Heart left ventricle (tissue), 16 donors: ENCODE measurements around the gene TMEM185B. TPM values are rescaled to one million over a fixed set of nuclear protein-coding genes. Genes with fewer than 3 reads are reported as not detected.
"Not testable (repeated sequence)": the region's sequence is repeated elsewhere in the genome, so short reads cannot be mapped to it uniquely, and the experiment has no call there.

ENCODE experiments used
- ATAC-seq, 4 donors: fragments of 200-7000 bp; cut with Tn5 transposase; one replicate each; pipeline ENCODE4 v1.9.1; 2020 to 2022; ENCODE audit warnings: moderate library complexity in 4 of 4, mild to moderate bottlenecking in 3 of 4, moderate number of reproducible peaks in 1 of 4
- DNase-seq, 5 donors: peaks; one replicate each; pipeline ENCODE4 v3.0.0-alpha.2; 2020
- H3K27ac ChIP-seq, 12 donors: fragments of 200-600 bp; sonication (generic) in 4 of 12; one replicate each; pipeline versions ENCODE4 v1.5.0 to v1.8.0; 2016 to 2022; ENCODE audit warnings: mild to moderate bottlenecking in 2 of 12
- H3K27me3 ChIP-seq, 9 donors: fragments of 200-600 bp; sonication (generic) in 2 of 9; one replicate each; pipeline versions ENCODE4 v1.5.1 to v1.8.0; 2016 to 2022; ENCODE audit warnings: mild to moderate bottlenecking in 3 of 9
- H3K36me3 ChIP-seq, 9 donors: fragments of 200-600 bp; sonication (generic) in 2 of 9; one replicate each; pipeline versions ENCODE4 v1.5.0 to v1.8.0; 2018 to 2022; ENCODE audit warnings: mild to moderate bottlenecking in 2 of 9
- H3K4me1 ChIP-seq, 12 donors: fragments of 200-600 bp; sonication (generic) in 4 of 12; one replicate each; pipeline versions ENCODE4 v1.5.0 to v1.8.0; 2016 to 2022; ENCODE audit warnings: mild to moderate bottlenecking in 3 of 12
- H3K4me3 ChIP-seq, 12 donors: fragments of 200-600 bp; sonication (generic) in 4 of 12; one replicate each; pipeline versions ENCODE4 v1.5.0 to v1.8.0; 2017 to 2022; ENCODE audit warnings: mild to moderate bottlenecking in 9 of 12, moderate library complexity in 4 of 12
- H3K9me3 ChIP-seq, 12 donors: fragments of 200-600 bp; sonication (generic) in 4 of 12; one replicate each; pipeline versions ENCODE4 v1.5.0 to v1.8.0; 2016 to 2022; ENCODE audit warnings: mild to moderate bottlenecking in 1 of 12
- CTCF ChIP-seq, 12 donors: fragments of 200-600 bp; sonication (generic) in 4 of 12; IDR thresholded peaks; one replicate each; pipeline versions ENCODE4 v1.5.0 to v1.8.0; 2018 to 2022; ENCODE audit warnings: antibody characterized with exemption in 12 of 12, mild to moderate bottlenecking in 5 of 12
- POLR2A ChIP-seq, 2 donors: fragments of 450-650 bp; IDR thresholded peaks; one replicate each; pipeline ENCODE4 v1.6.1; 2017; ENCODE audit warnings: antibody characterized with exemption in 2 of 2, mild to moderate bottlenecking in 2 of 2, moderate library complexity in 2 of 2
- WGBS, 4 donors: extraction: QIAGEN DNeasy Blood & Tissue Kit in 2 of 4; methylation state at CpG; one replicate each; pipeline versions ENCODE4 v1.1.5 to v1.1.7; 2013 to 2018; 5-methylcytosine and 5-hydroxymethylcytosine counted together
- intact Hi-C, 10 donors: fragments of 100-400 bp; cut with DNase I; formaldehyde crosslinking; loops; one replicate each; pipeline versions ENCODE4 v1.11.1 to v1.14.2; 2022
- polyA plus RNA-seq, 2 donors: library from polyadenylated mRNA; stranded (reverse); fragments of 200-250 nt; gene quantifications; one replicate each; pipeline ENCODE4 v1.2.3, GENCODE V29; 2013
- total RNA-seq, 9 donors: library from RNA; depleted of rRNA in 2 of 9; stranded (reverse); fragments of >200 nt in 2 of 9; fragmentation: NEBNext Ultra II Directional in 3 of 9; extraction: Animal tissue kit (Norgen Biotek cat#: 25700) in 3 of 9; gene quantifications; one replicate each; pipeline versions ENCODE4 v1.1.0 to v1.2.4, GENCODE V29; 2016 to 2023
- donor health status: ischemic (EF 13 %, LVEDD 7.1; RV severe dilation, severe dysfunction).
- donor health status: healthy with polysubstance abuse.
- donor health status: DM: no; HTN: yes; CAD: no.
- donor health status: DM: no; HTN: no; CAD: no.
- donor health status: ischemic (EF 25% LVEDD 6.9; RV normal size, moderate dysfunction).
- donor health status: ischemic (EF 25% LVEDD 5.7; RV mildly dilated, moderate dysfunction).
- donor health status: healthy.
- donor health status: DM: yes; HTN: yes; CAD: no.
- donor health status: ischemic (EF 35%, LVEDD 5.7; RV mildly dilated, moderate dysfunction).
- donor health status: nonischemic (EF 11% LVEDD 7.7; RV severe dilation, severe dysfunction).
- donor health status: DM: yes; HTN: yes; CAD: no.
- donor health status: PGD.
- donor health status: ischemic (EF 29% LVEDD 5.4; RV normal size, mild dysfunction).
- donor health status: nonischemic (EF 23%, LVEDD 6.1; RV moderate dilation, normal function).

The TMEM185B gene
- total and polyA plus RNA-seq, 11 donors: 7.8 to 29.8 (median 22.5) TPM

GRCh38 chr2:120237491-120237902 is 14.3 kb upstream of the TMEM185B start:
- H3K27ac ChIP-seq: no peak overlapping the region
- no peak overlapping the region for H3K4me3 ChIP-seq
- peaks cover 0 to 35% (median 15%) of the 10 kb centered on the region in 12 donors for H3K4me1 ChIP-seq
- intact Hi-C loops: no loop called here
- 76 to 91% (median 81%) methylated on average over 5 to 10 of the region's 10 CpGs for WGBS, 4 donors
- H3K9me3 ChIP-seq: no peaks in the 10 kb centered on the region
- no peak for TF ChIP-seq POLR2A (IDR thresholded peaks at IDR 0.05)
- no peak for TF ChIP-seq CTCF (IDR thresholded peaks at IDR 0.05)
- no peaks in the 10 kb centered on the region for H3K36me3 ChIP-seq
- peaks cover 0 to 4% (median 0%) of the 10 kb centered on the region in 9 donors for H3K27me3 ChIP-seq
- DNase-seq (no peak), ATAC-seq (no peak)

- no peaks in the 10 kb centered on the region for H3K36me3 ChIP-seq
- peaks cover 0 to 39% (median 15%) of the 10 kb centered on the region in 12 donors for H3K4me1 ChIP-seq
- H3K4me3 ChIP-seq: no peak overlapping the region
- ATAC-seq (no peak), DNase-seq (no peak)
- no peak overlapping the region for H3K27ac ChIP-seq
- 66 to 93% (median 83%) methylated on average over 5 of the region's 5 CpGs for WGBS, 4 donors
- intact Hi-C loops: no loop called here
- TF ChIP-seq POLR2A (IDR thresholded peaks at IDR 0.05) (no peak), CTCF (IDR thresholded peaks at IDR 0.05) (no peak)
- peaks cover 0 to 4% (median 0%) of the 10 kb centered on the region in 9 donors for H3K27me3 ChIP-seq
- H3K9me3 ChIP-seq: no peaks in the 10 kb centered on the region
Measured at GRCh38 chr2:120236791-120237190, 13.6 kb upstream of the TMEM185B start.

GRCh38 chr2:120236316-120236715 is 13.1 kb upstream of the TMEM185B start:
- Histone ChIP-seq H3K9me3 (no peaks in the 10 kb centered on the region), H3K4me3 (no peak overlapping the region), H3K36me3 (no peaks in the 10 kb centered on the region), H3K27me3 (peaks cover 0 to 4% (median 0%) of the 10 kb centered on the region in 9 donors), H3K27ac (no peak overlapping the region), H3K4me1 (peaks cover 0 to 41% (median 15%) of the 10 kb centered on the region in 12 donors)
- intact Hi-C loops: no loop called here
- no peak for TF ChIP-seq POLR2A (IDR thresholded peaks at IDR 0.05)
- TF ChIP-seq CTCF (IDR thresholded peaks at IDR 0.05): no peak
- 89 to 97% (median 90%) methylated on average over 9 to 10 of the region's 10 CpGs for WGBS, 4 donors
- no peak for DNase-seq
- ATAC-seq: no peak

GRCh38 chr2:120235681-120236080 is 12.5 kb upstream of the TMEM185B start:
- no peak for DNase-seq

GRCh38 chr2:120235158-120235557 is 12.0 kb upstream of the TMEM185B start:
- DNase-seq, H3K36me3 ChIP-seq, H3K4me3 ChIP-seq, H3K27me3 ChIP-seq, H3K27ac ChIP-seq, ATAC-seq, H3K9me3 ChIP-seq, intact Hi-C loops: not testable (repeated sequence)
- peaks cover 0 to 42% (median 11%) of the 10 kb centered on the region in 12 donors for H3K4me1 ChIP-seq
- 98 to 99% (median 98%) methylated on average over 2 of the region's 2 CpGs for WGBS, 4 donors

More at GRCh38 chr2:120235681-120236080, 12.5 kb upstream of the TMEM185B start:
- no peak for ATAC-seq
- no peaks in the 10 kb centered on the region for H3K9me3 ChIP-seq
- peaks cover 0 to 4% (median 0%) of the 10 kb centered on the region in 9 donors for H3K27me3 ChIP-seq
- no peak overlapping the region for H3K27ac ChIP-seq
- WGBS, 4 donors: 86 to 91% (median 89%) methylated on average over 6 of the region's 6 CpGs
- no peak for TF ChIP-seq CTCF (IDR thresholded peaks at IDR 0.05)
- no peak for TF ChIP-seq POLR2A (IDR thresholded peaks at IDR 0.05)
- no peaks in the 10 kb centered on the region for H3K36me3 ChIP-seq
- H3K4me1 ChIP-seq: peaks cover 0 to 41% (median 14%) of the 10 kb centered on the region in 12 donors
- intact Hi-C loops: no loop called here
- no peak overlapping the region for H3K4me3 ChIP-seq
